ENCODE data around the gene CNOT11.
"Not testable (repeated sequence)": the region's sequence is repeated elsewhere in the genome, so short reads cannot be mapped to it uniquely, and the experiment has no call there.

CNOT11 gene

GRCh38 chr2:101252408-101253012 lies at the start of gene CNOT11:
Gene CNOT11, plus strand, starts transcription at chr2:101252886. Its CDS starts 79 bp downstream, at chr2:101252965.
- DNase-seq (ENCODE audit: low spot score) = peak; percentile 96

- DNase-seq (ENCODE audit: low spot score) = peak; percentile 57
Observed at GRCh38 chr2:101204400-101205115, 48.1 kb upstream of the CNOT11 start.

DNA sequence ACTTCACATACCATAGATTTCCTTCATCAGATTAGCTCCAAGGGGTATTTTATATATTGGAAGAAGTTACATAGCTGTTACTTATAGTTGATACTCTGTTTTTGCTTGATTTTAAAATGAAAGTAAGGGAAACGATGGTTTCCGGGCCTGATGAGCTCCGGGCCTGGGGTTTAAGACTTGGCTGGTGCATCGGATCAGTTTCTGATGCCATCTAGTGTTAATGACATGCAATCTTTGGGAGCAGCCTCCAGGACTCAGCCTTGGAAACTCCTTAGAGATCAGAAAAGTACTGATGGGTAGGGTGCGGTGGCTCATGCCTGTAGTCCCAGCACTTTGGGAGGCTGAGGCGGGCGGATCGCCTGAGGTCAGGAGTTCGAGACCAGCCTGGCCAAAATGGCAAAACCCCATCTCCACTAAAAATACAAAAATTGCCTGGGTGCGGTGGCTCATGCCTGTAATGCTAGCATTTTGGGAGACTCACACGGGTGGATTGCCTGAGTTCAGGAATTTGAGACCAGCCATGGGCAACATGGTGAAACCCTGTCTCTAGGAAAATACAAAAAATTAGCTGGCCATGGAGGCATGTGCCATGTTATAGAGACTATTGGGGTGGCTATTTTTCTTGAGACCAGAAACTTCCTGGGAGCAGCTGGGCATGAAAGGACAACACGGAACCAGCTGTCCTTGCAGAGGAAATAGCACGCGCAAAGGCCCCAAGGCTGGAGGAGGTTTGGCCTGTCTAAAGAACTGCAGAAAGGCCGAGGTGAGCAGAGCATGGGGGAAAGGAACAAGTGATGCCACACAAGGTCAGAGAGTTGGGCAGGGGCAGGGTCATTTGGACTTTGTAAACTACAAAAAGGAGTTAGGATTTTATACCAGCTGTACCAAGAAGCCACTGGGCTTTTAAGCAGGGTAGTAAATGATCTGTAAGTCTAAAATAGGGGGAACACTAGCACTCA lies 46.9 kb upstream of the CNOT11 start:
- DNase-seq (ENCODE audit: low spot score) = peak; percentile 95

DNA sequence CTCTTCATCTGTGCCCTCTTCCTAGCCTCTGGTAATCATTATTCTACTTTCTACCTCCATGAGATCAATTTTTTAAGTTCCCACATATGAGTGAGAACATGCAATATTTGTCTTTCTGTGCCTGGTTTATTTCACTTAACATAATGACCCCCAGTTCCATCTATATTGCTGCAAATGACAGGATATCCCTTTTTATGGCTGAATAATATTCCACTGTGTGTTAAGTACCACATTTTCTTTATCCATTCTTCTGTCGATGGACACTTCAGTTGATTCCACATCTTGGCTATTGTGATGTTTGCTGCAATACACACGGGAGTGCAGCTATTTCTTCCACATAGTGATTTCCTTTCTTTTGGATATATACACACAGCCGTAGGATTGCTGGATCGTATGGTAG lies 43.9 kb upstream of the CNOT11 start:
- DNase-seq (ENCODE audit: low spot score) = no peak

- DNase-seq (ENCODE audit: low spot score) = no peak
Observed at GRCh38 chr2:101219246-101219645, 33.4 kb upstream of the CNOT11 start.

DNA sequence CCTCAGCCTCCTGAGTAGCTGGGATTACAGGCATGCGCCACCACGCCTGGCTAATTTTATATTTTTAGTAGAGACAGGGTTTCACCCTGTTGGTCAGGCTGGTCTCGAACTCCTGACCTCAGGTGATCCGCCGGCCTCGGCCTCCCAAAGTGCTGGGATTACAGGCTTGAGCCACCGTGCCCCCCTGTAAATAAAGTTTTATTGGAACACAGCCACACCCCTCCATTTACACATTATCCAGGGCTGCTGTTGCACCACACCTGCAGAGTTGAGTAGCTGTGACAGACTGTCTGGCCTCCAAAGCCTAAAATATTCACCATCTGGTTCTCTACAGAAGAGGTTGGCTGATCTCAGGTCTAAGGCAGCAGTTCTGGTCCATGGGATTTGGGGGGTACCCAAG lies 32.6 kb upstream of the CNOT11 start:
- not testable (repeated sequence) for DNase-seq (ENCODE audit: low spot score)

GRCh38 chr2:101223814-101224231 lies 28.9 kb upstream of the CNOT11 start:
- DNase-seq (ENCODE audit: low spot score) = no peak

DNA sequence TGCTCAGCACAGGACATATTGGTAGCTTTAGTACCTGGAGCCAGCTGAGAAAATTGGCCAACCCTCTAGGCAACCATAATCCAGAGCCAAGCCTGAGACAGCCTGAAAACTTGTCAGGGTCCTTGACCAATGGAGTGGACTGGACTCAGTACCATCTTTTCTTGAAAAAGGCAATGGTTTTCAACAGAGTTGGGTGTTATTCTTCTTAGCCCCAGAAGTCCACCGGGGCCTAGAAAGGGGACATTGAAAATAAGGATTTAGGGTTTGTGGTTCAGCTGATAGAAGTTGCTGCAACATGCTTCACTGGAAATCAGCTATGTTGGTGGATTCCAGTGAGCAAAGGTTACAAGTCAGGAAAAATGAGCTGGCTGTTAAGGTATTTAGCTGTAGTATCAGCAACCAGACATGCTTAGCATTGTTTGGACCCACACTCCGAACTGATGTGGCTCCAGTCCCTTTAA lies 22.1 kb upstream of the CNOT11 start:
- no peak for DNase-seq (ENCODE audit: low spot score)

DNA sequence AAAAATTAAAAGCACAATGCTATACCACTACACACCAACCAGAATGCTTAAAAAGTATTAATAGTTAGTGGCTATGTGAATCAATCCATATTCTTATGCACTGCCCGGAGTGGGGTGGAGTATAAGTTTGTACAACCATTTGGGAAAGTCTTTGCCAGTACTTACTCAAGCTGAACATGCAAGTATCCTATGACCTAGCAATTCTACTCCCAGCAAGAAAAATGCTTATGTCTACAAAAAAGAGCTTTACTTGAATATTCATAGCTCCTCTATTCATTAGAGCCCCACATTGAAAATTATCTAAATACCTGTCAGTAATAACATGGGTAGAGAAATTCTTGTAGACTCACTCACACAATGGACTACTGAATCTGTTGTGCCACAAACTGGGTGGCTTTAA lies 21.4 kb upstream of the CNOT11 start:
- DNase-seq (ENCODE audit: low spot score) = no peak

DNA sequence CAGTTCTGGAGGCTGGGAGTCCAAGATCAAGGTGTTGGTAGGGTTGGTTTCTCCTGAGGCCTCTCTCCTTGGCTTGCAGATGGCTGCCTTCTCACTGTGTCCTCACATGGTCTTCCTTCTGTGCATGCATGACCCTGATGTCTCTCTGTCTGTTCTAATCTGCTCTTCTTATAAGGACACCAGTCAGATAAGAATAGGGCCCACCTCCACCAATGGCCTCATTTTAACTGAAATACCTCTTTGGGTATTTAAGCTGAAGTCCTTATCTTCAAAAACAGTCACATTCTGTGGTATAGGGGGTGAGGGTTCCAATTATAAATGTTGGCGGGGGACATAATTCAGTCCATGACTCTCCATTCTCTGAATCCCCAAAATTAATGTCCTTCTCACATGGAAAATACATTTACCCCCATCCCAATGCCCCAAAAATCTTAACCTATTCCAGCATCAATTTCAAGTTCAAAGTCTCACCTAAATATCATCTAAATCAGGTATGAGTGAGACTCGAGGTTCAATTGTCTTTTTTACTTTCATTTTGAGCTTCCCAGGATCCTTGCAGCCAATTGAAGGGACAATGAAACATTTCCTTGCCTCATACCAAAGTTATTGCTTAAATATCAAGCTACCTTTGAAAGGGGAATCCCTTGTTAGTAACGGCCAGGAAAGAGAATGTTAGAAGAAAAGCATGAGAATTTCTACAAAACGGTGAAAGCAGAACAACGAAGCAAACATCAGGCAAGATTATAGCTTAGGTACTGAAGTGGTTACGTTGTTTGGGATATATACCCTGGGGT lies 20.6 kb upstream of the CNOT11 start:
- no peak for DNase-seq (ENCODE audit: low spot score)

DNA sequence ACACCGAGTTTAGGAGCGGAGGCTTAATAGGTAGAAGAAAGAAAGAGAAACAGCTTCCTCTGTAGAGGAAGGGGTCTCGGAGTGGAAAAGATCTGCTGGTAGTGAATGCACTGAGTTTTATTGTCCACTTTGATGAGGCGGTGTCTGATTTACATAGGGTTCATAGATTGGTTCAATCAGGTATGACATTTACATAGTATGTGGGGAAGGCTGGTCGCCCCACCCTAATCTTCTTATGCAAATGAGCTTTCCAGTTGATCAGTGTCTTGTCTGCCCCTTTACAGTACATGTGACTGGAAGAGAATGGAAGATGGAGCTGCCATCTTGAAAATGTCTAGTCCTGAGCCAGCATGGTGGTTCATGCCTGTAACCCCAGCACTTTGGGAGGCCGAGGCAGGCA lies 19.9 kb upstream of the CNOT11 start:
- no peak for DNase-seq (ENCODE audit: low spot score)

GRCh38 chr2:101234169-101234938 lies 18.3 kb upstream of the CNOT11 start:
- DNase-seq (ENCODE audit: low spot score) = no peak

DNA sequence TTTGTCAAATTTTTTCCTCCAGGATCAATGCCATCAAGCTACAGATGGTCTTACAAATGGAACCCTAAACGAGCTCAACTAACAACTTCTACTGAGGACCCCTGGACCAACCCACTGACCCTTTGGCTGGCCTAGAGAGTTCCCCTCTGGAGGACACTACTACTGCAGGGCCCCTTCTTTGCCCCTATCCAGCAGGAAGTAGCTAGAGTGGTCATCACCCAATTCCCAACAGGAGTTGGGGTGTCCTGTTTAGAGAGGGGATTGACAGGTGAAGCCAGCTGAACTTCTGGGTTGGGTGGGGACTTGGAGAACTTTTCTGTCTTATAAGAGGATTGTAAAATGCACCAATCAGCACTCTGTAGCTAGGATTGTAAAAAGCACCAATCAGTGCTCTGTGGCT lies 16.7 kb upstream of the CNOT11 start:
- DNase-seq (ENCODE audit: low spot score) = not testable (repeated sequence)

DNA sequence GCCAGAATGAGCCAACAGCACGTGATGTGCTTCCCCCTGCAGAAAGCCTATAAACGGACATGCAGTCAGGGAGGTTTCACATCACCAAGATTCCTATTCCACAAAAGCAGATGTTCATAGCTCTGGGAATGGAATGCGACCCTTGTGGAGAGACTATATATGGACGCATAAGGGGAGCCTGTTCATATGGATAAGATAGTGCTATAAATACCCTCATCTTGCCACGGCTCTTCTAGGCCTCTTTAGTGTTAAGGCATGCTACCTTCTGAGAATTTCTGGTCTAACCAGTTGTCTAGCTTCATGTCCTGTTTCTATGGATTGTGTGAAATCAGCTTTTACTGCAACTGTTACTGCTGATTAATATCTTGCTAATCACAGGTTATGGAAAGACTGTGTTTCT lies 14.7 kb upstream of the CNOT11 start:
- DNase-seq (ENCODE audit: low spot score) = not testable (repeated sequence)

DNA sequence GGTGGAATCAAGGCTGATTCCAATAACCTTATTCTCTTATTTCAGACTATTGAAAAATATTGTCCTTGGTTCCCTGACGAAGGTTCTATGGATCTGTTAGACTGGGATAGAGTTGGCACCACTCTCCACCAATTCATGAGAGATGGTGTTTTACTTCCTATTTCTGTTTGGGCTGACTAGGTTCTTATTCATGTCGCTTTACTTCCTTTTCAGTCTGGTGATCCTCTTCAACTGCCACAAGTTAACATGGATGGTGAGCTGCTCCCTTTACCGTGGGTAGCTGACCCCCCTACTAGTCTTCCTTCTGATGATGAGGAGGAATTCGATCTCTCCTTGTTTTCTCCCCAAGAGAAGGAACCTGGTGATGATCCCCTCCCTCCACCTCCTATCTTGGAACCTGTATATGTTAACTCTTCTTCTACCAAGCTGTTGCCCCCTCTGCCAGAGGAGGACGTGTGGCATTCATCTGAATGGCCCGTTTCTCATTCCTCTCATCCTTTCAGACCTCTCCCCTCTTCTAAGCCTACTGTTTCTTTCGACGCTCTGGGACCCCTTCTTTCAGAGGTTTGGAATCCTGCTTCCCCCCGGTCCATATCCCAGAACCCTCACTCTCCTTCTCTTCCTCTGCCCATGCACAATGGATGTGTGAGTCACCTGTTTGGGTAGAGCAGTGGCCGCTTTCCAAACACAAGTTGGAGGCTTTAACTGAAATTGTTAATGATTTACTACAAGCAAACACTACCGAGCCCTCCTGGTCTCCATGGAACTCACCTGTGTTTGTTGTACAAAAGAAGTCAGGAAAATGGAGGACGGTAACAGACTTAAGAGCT lies 13.5 kb upstream of the CNOT11 start:
- DNase-seq (ENCODE audit: low spot score) = no peak

DNA sequence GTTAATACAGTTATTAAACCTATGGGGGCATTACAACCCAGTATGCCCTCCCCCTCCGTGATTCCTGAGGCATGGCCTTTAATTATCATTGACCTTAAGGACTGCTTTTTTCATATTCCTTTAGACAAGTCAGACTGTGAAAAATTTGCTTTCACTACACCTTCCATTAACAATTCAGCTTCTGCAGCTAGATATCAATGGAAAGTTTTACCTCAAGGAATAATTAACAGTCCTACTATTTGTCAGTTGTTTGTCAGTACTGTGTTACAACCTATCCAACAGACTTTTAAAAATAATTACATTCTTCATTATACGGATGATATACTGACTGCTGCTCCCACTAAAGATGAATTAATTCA lies 12.9 kb upstream of the CNOT11 start:
- DNase-seq (ENCODE audit: low spot score) = not testable (repeated sequence)

GRCh38 chr2:101240694-101241093 lies 12.0 kb upstream of the CNOT11 start:
- peak; percentile 46 for DNase-seq (ENCODE audit: low spot score)

- DNase-seq (ENCODE audit: low spot score) = no peak
Observed at GRCh38 chr2:101241158-101241557, 11.5 kb upstream of the CNOT11 start.

GRCh38 chr2:101244373-101244772 lies 8.3 kb upstream of the CNOT11 start:
- DNase-seq (ENCODE audit: low spot score) = not testable (repeated sequence)

- not testable (repeated sequence) for DNase-seq (ENCODE audit: low spot score)
Observed at GRCh38 chr2:101244899-101245298, 7.8 kb upstream of the CNOT11 start.

Measured in RKO (cell line).